Transverse colon (tissue), 3 donors: ENCODE results near the gene SARDH.

Experiments used
- EP300 ChIP-seq: sonication (generic); formaldehyde crosslinking; IDR thresholded peaks from one replicate; pipeline ENCODE4 v1.6.1; 2017; ENCODE audit warnings: antibody characterized with exemption, low read depth
- POLR2A ChIP-seq: fragments of 450-650 bp; IDR thresholded peaks from one replicate; pipeline ENCODE4 v1.6.1; 2016; ENCODE audit warnings: antibody characterized with exemption, mild to moderate bottlenecking, moderate library complexity
- POLR2AphosphoS5 ChIP-seq, 3 donors: sonication (generic); formaldehyde crosslinking; IDR thresholded peaks; one replicate each; pipeline ENCODE4 v1.6.1; 2016; ENCODE audit warnings: antibody characterized with exemption in 3 of 3

- TF ChIP-seq EP300 (no peak), POLR2AphosphoS5 (IDR thresholded peaks at IDR 0.05) (no peak), POLR2A (no peak)
Observed at GRCh38 chr9:133685653-133686609, 52.2 kb downstream of the SARDH start.
